H9 (cell line): ENCODE measurements around the gene TCHH. TPM values are rescaled to one million over a fixed set of nuclear protein-coding genes. Genes with fewer than 3 reads are reported as not detected.

ENCODE experiments used
- DNase-seq: peaks from one replicate; pipeline ENCODE4 v3.0.0-alpha.2; 2017
- H2AFZ ChIP-seq: one replicate; pipeline ENCODE4 v1.6.1; 2013; ENCODE audit warnings: mild to moderate bottlenecking, low read length, control low read depth, moderate library complexity
- H2AK5ac ChIP-seq: 2 replicates; pipeline ENCODE4 v1.6.1; 2013; ENCODE audit warnings: low read length, control low read depth, mixed read lengths; ENCODE audit not compliant: insufficient read length
- H2BK120ac ChIP-seq: one replicate; pipeline ENCODE4 v1.6.1; 2013; ENCODE audit warnings: low read depth, mild to moderate bottlenecking, low read length, control low read depth, inconsistent platforms; ENCODE audit not compliant: poor library complexity, severe bottlenecking
- H2BK12ac ChIP-seq: 2 replicates; pipeline ENCODE4 v1.6.1; 2013; ENCODE audit warnings: low read length, control low read depth, mixed read lengths, low read depth; ENCODE audit not compliant: insufficient read length
- H2BK15ac ChIP-seq: 2 replicates; pipeline ENCODE4 v1.6.1; 2013; ENCODE audit warnings: low read depth, low read length, control low read depth
- H2BK20ac ChIP-seq: one replicate; pipeline ENCODE4 v1.6.1; 2013; ENCODE audit warnings: low read depth, mild to moderate bottlenecking, low read length, control low read depth, inconsistent platforms; ENCODE audit not compliant: poor library complexity, severe bottlenecking
- H2BK5ac ChIP-seq: 2 replicates; pipeline ENCODE4 v1.6.1; 2013; ENCODE audit warnings: low read length, control low read depth, mixed read lengths; ENCODE audit not compliant: insufficient read length
- H3K14ac ChIP-seq: 2 replicates; pipeline ENCODE4 v1.6.1; 2013; ENCODE audit warnings: low read length, control low read depth; ENCODE audit not compliant: insufficient read depth
- H3K18ac ChIP-seq: 2 replicates; pipeline ENCODE4 v1.6.1; 2013; ENCODE audit warnings: low read depth, mild to moderate bottlenecking, mixed read lengths, low read length, control low read depth; ENCODE audit not compliant: insufficient read length
- H3K23ac ChIP-seq: 2 replicates; pipeline ENCODE4 v1.6.1; 2013; ENCODE audit warnings: low read length, control low read depth, mixed read lengths, low read depth; ENCODE audit not compliant: insufficient read length
- H3K23me2 ChIP-seq: 2 replicates; pipeline ENCODE4 v1.6.1; 2013; ENCODE audit warnings: low read depth, mild to moderate bottlenecking, mixed read lengths, low read length, control low read depth; ENCODE audit not compliant: insufficient read length, poor library complexity, severe bottlenecking
- H3K27ac ChIP-seq: 2 replicates; pipeline ENCODE4 v1.5.1; 2013; ENCODE audit warnings: low read length, control low read depth, mixed read lengths, low read depth; ENCODE audit not compliant: insufficient read length
- H3K27me3 ChIP-seq: 2 replicates; pipeline ENCODE4 v1.6.1; 2013; ENCODE audit warnings: low read length, control low read depth, inconsistent platforms; ENCODE audit not compliant: insufficient read depth
- H3K4ac ChIP-seq: 2 replicates; pipeline ENCODE4 v1.6.1; 2013; ENCODE audit warnings: low read depth, mild to moderate bottlenecking, control low read depth, inconsistent platforms, low read length, moderate library complexity
- H3K4me1 ChIP-seq: 2 replicates; pipeline ENCODE4 v1.6.1; 2013; ENCODE audit warnings: low read length, control low read depth, inconsistent platforms; ENCODE audit not compliant: insufficient read depth
- H3K4me2 ChIP-seq: 2 replicates; pipeline ENCODE4 v1.6.1; 2013; ENCODE audit warnings: low read length, control low read depth, mixed read lengths; ENCODE audit not compliant: insufficient read length, insufficient read depth
- H3K56ac ChIP-seq: 2 replicates; pipeline ENCODE4 v1.6.1; 2013; ENCODE audit warnings: low read depth, mild to moderate bottlenecking, mixed read lengths, low read length, control low read depth; ENCODE audit not compliant: insufficient read length
- H3K79me1 ChIP-seq: 2 replicates; pipeline ENCODE4 v1.6.1; 2013; ENCODE audit warnings: low read depth, mild to moderate bottlenecking, moderate library complexity, low read length, control low read depth, inconsistent platforms; ENCODE audit not compliant: insufficient read depth, poor library complexity, severe bottlenecking
- H3K79me2 ChIP-seq: 2 replicates; pipeline ENCODE4 v1.6.1; 2013; ENCODE audit warnings: low read length, control low read depth, inconsistent platforms; ENCODE audit not compliant: insufficient read depth
- H3K9ac ChIP-seq: 2 replicates; pipeline ENCODE4 v1.6.1; 2013; ENCODE audit warnings: low read length, control low read depth, mixed read lengths; ENCODE audit not compliant: insufficient read length; ENCODE audit errors: extremely low read depth
- H3K9me3 ChIP-seq: one replicate; pipeline ENCODE4 v1.6.1; 2013; ENCODE audit warnings: low read depth, low read length, inconsistent platforms; ENCODE audit not compliant: control insufficient read depth
- H3T11ph ChIP-seq: one replicate; pipeline ENCODE4 v1.6.1; 2013; ENCODE audit warnings: mild to moderate bottlenecking, low read length, control low read depth, inconsistent platforms
- H4K20me1 ChIP-seq: one replicate; pipeline ENCODE4 v1.6.1; 2013; ENCODE audit not compliant: control insufficient read depth, insufficient read length, insufficient read depth
- H4K5ac ChIP-seq: 2 replicates; pipeline ENCODE4 v1.6.1; 2013; ENCODE audit warnings: low read depth, mild to moderate bottlenecking, mixed read lengths, low read length, control low read depth; ENCODE audit not compliant: insufficient read length
- H4K8ac ChIP-seq: replicated peaks from 2 replicates; pipeline ENCODE4 v1.6.1; 2013; ENCODE audit warnings: low read length, control low read depth, mixed read lengths, low read depth; ENCODE audit not compliant: insufficient read length
- H4K91ac ChIP-seq: 2 replicates; pipeline ENCODE4 v1.6.1; 2013; ENCODE audit warnings: low read depth, mild to moderate bottlenecking, moderate library complexity, mixed read lengths, low read length, control low read depth; ENCODE audit not compliant: insufficient read length
- H3K27ac Mint-ChIP-seq, 3 experiments: 2 replicates in 2 of 3; 3 replicates in 1 of 3; pipeline ENCODE4 v1.8.0; 2020 to 2021; ENCODE audit warnings: mixed read lengths in 3 of 3, mild to moderate bottlenecking in 1 of 3, moderate library complexity in 1 of 3
- H3K27me3 Mint-ChIP-seq: 2 replicates; pipeline ENCODE4 v1.8.0; 2021; ENCODE audit warnings: low read depth, mild to moderate bottlenecking, moderate library complexity, mixed read lengths
- H3K36me3 Mint-ChIP-seq, 3 experiments: 2 replicates in 2 of 3; 3 replicates in 1 of 3; pipeline ENCODE4 v1.8.0; 2020 to 2021; ENCODE audit warnings: low read depth in 3 of 3, mixed read lengths in 3 of 3; ENCODE audit not compliant: insufficient read depth in 1 of 3
- H3K4me1 Mint-ChIP-seq, 2 experiments: 2 replicates each; pipeline ENCODE4 v1.8.0; 2020; ENCODE audit warnings: mixed read lengths in 2 of 2
- H3K4me3 Mint-ChIP-seq, 2 experiments: 2 replicates in 1 of 2; 3 replicates in 1 of 2; pipeline ENCODE4 v1.8.0; 2020 to 2021; ENCODE audit warnings: mild to moderate bottlenecking in 2 of 2, mixed read lengths in 2 of 2, moderate library complexity in 1 of 2
- H3K9me3 Mint-ChIP-seq, 2 experiments: 2 replicates in 1 of 2; 3 replicates in 1 of 2; pipeline ENCODE4 v1.8.0; 2020; ENCODE audit warnings: mild to moderate bottlenecking in 2 of 2, mixed read lengths in 2 of 2, moderate library complexity in 1 of 2
- CTCF ChIP-seq: fragments of 200-600 bp; sonication (generic); conservative IDR thresholded peaks from 3 replicates; pipeline ENCODE4 v1.8.0; 2021; ENCODE audit warnings: antibody characterized with exemption, mild to moderate bottlenecking
- WGBS: extraction: QIAGEN DNeasy Blood & Tissue Kit; methylation state at CpG from one replicate; pipeline ENCODE4 v1.1.7; 2013; ENCODE audit warnings: missing lambda C conversion rate, low lambda C conversion rate, mixed read lengths; ENCODE audit not compliant: insufficient read length; ENCODE audit errors: extremely low coverage; 5-methylcytosine and 5-hydroxymethylcytosine counted together
- total RNA-seq: library from RNA; stranded (reverse); gene quantifications from 2 replicates; pipeline ENCODE4 v1.2.1, GENCODE V29; 2021

TCHH gene
- total RNA-seq, 1 experiment from 2014 or later, result not detected

- TF ChIP-seq CTCF, result no peak
- Mint-ChIP-seq H3K27ac (no peak overlapping the region), H3K36me3 (peaks cover 0 to 25% (median 6%) of the 10 kb centered on the region in 3 experiments; a peak in 6 of 7 replicates), H3K9me3 (peaks cover 84 to 88% of the 10 kb centered on the region in 2 experiments), H3K4me3 (no peak overlapping the region), H3K27me3 (peaks cover 4% of the 10 kb centered on the region), H3K4me1 (no peaks in the 10 kb centered on the region)
- no peak overlapping the region for H3K27ac ChIP-seq
- no peak overlapping the region for H2BK20ac ChIP-seq
- no peak overlapping the region for H3K23ac ChIP-seq
- no peaks in the 10 kb centered on the region; the same call in 1 of the 2 replicates for H3K27me3 ChIP-seq
- no peak overlapping the region for H3K4me2 ChIP-seq
- H2AK5ac ChIP-seq, result no peak overlapping the region
- H3K4me1 ChIP-seq, result no peaks in the 10 kb centered on the region
- H3K9me3 ChIP-seq, result peaks cover 73% of the 10 kb centered on the region
- H3K18ac ChIP-seq, result no peak overlapping the region
- no peak overlapping the region for H4K5ac ChIP-seq
- H3T11ph ChIP-seq, result no peak overlapping the region
- H2BK12ac ChIP-seq, result no peak overlapping the region
- WGBS, result no CpG with 5 or more reads among the region's 2 CpGs
- no peak overlapping the region for H3K56ac ChIP-seq
- H3K9ac ChIP-seq, result no peak overlapping the region
- no peak overlapping the region for H4K8ac ChIP-seq
- H2BK5ac ChIP-seq, result no peak overlapping the region
- H3K14ac ChIP-seq, result no peak overlapping the region
- no peaks in the 10 kb centered on the region for H3K79me1 ChIP-seq
- no peak overlapping the region for H2BK15ac ChIP-seq
- no peaks in the 10 kb centered on the region for H3K79me2 ChIP-seq
- no peak overlapping the region for H2AFZ ChIP-seq
- no peaks in the 10 kb centered on the region for H3K23me2 ChIP-seq
- H2BK120ac ChIP-seq, result no peak overlapping the region
- DNase-seq, result no peak
- H4K91ac ChIP-seq, result no peak overlapping the region
- H4K20me1 ChIP-seq, result no peaks in the 10 kb centered on the region
- H3K4ac ChIP-seq, result no peak overlapping the region
Measured at GRCh38 chr1:152151646-152152045, 36.4 kb upstream of the TCHH start.
